Measurements from ENCODE around the gene PABPC1L.
"Not testable (repeated sequence)": the region's sequence is repeated elsewhere in the genome, so short reads cannot be mapped to it uniquely, and the experiment has no call there.

PABPC1L gene

DNA sequence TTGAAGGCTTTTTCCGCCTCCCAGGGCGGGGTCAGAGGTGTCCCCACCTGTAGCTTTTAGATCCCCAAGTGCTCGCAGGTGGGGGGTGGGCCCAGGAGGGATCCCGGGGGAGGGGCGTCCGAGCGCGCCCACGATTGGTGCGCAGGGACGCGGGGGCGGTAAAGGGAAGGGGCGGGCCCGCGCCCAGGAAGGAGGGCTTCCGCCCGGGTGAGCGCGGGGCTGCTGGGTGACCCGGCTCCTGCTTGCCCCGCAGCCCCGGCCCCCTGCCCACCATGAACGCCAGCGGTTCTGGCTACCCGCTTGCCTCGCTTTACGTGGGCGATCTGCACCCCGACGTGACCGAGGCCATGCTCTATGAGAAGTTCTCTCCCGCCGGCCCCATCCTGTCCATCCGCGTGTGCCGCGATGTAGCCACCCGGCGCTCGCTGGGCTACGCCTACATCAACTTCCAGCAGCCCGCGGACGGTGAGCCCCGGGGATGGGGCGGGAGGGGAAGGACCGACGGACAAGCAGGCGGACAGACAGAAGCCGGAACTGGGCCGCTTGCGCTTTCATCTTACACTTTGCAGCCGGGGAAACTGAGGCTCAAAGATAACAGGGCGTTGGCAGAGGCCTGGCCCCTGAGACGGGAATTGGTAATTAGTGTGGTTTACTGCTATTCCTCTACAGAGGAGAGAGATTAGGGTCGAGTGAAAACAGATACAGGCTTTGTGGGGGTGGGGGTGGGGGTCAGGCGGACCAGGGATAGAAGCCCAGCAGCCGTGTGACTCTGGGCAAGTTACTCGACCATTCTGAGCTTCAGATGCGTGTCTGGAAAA lies at the start of gene PABPC1L:
PABPC1L (plus strand) TSS at position 189 of the 818 bp plus-strand sequence; CDS start at position 273, 84 bp downstream.
- DNase-seq (ENCODE audit: low spot score), result no peak

GRCh38 chr20:44861531-44862006 lies 48.3 kb upstream of the PABPC1L start:
- DNase-seq (ENCODE audit: low spot score), result no peak

GRCh38 chr20:44862286-44862685 lies 47.6 kb upstream of the PABPC1L start:
- DNase-seq (ENCODE audit: low spot score), result no peak

- DNase-seq (ENCODE audit: low spot score), result not testable (repeated sequence)
These were observed 46.3 kb upstream of the PABPC1L start for GRCh38 chr20:44863365-44864084.

DNA sequence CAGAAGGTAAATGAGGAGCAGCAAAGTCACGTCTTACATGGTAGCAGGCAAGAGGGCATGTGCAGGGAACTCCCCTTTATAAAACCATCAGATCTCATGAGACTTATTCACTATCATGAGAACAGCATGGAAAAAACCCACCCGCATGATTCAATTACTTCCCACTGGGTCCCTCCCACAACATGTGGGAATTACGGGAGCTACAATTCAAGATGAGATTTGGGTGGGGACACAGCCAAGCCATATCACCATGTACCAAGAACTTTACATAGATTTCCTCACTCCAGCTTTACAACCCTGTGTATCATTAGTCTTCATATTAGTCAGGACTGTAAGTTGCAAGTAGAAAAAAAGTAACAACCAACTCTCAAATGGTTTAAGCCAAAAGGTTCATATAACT lies 45.4 kb upstream of the PABPC1L start:
- DNase-seq (ENCODE audit: low spot score), result not testable (repeated sequence)

DNA sequence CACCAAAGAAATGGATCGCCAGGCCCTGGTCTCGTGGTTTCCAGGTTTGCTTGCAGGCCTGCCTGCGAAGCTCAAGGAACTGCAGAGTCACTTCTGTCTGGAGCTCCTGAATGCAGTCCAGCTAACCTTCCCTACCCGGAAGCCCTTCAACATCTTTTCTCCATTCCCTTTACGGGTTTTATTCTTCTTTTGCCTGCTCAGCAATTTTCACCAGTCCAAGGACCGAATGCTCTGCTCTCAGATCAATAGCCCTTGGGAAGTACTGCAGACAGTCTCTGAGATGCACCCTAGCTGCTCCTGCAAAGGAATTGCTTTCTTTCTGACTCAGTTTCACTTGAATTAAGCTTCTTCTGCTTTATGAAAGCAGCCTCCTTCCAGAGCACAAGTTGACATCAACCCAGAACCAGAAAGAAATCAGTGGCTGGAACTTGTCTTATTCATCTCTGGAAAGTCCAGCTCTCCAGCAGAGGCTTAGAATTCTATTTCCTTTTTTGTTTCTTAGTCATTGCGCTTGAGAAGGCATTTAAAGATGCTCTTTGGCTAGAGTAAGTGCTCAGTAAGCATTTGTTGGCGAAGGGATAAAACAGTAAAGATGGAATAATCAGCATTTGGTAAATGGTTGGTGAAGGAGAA lies 43.0 kb upstream of the PABPC1L start:
- DNase-seq (ENCODE audit: low spot score), result no peak

DNA sequence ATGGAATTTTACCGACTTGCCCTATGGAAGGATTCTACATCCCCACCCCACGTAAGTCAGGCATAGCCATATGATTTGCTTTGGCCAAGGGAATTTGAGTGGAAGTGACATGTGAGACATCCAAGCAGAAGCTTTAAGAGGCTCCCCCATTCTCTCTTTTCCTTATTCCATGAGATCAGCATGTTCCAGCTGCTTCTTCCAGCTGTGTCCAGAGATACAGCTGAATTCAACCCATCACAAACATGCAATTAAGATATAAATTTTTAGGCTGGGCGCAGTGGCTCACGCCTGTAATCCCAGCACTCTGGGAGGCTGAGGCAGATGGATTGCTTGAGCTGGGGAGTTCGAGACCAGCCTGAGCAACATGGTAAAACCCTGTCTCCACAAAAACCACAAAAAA lies 40.4 kb upstream of the PABPC1L start:
- no peak for DNase-seq (ENCODE audit: low spot score)

- not testable (repeated sequence) for DNase-seq (ENCODE audit: low spot score)
These were observed 27.5 kb upstream of the PABPC1L start for GRCh38 chr20:44882360-44882759.

DNA sequence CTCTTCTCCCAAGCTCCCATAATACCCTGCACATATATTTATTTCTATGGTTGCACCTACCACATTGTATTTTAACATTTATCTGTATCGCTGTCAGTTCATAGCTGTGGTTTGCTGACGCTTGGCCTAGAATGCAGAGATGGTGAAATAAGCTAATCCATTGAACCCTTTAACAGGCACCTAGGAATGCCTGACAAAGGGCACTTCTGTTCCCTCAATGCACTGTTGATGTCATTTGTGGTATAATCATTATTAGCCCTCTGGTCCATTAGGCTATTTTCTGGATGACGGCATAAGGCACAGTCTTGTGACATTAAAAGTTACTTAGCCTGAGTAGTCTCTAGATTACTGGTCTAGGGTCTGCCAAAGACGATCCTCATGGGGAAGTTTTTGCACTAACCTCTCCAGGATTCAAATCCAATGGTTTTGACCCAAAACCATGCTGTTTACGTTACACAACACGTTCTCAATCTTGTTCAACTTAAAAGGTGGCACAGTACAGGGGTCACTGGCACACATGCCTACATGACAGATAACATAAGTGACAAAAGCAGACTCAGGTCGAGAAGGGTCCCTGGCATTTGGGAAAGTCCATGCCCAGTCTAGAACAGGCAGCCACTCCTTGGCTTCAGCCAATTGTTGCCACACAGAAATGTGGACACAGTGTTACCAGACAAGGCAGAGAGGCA lies 26.5 kb upstream of the PABPC1L start:
- no peak for DNase-seq (ENCODE audit: low spot score)

GRCh38 chr20:44884907-44885391 lies 24.9 kb upstream of the PABPC1L start:
- DNase-seq (ENCODE audit: low spot score), result no peak

DNA sequence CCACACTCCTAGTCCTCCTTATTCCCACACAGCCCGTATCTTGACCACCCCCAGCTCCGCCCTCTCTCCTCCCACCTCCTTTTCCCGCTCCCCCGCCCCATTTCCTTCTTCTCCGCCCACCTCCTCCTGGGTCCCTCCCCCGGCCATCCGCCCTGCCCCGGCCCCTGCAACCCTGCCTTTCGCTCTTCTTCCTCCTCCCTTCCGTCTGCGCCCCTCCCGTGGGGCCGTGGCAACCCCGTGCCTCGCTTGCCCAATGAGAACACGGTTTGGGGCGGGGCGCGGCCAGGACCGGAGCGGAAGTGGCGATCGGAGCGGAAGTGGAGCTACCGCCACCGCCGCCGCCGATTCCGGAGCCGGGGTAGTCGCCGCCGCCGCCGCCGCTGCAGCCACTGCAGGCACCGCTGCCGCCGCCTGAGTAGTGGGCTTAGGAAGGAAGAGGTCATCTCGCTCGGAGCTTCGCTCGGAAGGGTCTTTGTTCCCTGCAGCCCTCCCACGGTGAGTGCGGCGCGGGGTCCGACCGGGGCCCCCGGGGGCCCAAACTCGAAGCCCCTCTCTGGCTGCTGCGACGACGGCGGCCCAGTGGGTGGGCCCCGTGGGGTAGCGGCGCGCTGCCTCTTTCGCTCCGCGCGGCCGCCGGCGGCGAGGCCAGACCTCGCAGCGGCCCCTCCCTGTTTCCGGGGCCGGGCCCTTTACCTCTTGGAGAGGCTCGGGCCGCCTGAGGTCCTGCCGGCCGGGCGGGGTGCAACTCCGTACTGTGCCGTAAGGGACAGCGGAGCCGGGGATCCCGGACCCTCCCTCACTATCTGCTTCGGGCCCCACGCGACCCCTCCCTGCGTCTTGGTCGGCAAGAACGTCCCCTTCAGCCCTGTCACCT lies 24.2 kb upstream of the PABPC1L start, which contains the start of gene YWHAB:
YWHAB (plus strand) TSS at position 314 of the 874 bp plus-strand sequence. CDS start 15,829 bp downstream, outside the sequence.
- peak; percentile 94 for DNase-seq (ENCODE audit: low spot score)

DNA sequence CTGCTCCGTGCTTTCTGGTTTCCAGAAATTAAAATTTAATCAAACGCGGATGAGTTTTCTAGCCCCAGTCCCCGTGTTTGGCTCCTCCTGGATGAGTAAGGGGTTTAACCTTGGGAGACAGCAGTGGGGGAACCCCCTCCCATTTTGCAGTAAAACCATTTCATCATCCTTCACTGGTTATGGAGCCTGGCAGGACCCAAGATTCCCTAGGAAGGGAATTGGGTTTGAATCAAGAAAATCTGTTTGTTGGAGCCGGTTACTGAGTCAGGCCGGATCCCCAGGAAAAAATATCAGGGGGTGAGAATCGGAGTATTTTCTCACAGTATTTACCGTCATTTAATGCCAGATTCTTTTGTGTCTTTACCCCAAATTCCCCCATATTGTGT lies 23.6 kb upstream of the PABPC1L start:
- no peak for DNase-seq (ENCODE audit: low spot score)

DNA sequence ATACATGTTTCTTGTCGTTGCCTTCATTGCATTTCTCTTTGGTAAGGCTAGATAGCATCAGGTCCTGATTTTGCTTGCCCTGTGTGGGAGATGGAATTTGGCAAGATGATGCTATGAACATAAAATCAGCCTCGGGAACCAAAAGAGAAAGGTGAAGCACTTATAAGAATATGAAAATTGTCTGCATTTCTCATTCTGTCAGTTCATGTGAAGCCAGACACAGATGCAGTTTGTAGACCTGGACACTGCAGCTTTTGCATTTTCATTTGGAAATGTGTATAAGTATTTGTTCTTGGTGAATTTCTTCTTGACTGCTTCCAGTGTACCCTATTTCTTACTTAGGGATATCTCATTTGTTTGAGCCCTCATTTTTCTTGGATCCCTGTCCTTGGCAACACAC lies 23.0 kb upstream of the PABPC1L start:
- no peak for DNase-seq (ENCODE audit: low spot score)

DNA sequence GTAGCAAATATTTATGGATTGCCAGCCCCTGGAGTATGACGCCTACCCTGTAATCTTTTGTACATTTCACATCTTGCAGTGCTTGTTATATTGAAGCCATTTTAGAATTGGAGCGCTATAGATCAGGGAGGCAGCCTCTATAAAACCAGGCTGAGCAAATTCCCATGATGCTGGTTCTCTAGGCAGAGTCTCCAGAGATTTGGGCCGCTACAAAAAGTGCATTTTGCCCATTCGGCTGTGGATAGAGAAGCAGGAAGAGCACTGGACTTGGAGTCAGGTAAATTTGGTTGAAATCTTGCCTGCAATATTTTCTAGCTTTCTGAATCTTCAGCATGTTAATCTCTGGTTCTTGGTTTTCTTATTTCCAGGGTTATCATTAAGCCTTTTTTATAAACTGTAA lies 22.4 kb upstream of the PABPC1L start:
- DNase-seq (ENCODE audit: low spot score), result no peak

DNA sequence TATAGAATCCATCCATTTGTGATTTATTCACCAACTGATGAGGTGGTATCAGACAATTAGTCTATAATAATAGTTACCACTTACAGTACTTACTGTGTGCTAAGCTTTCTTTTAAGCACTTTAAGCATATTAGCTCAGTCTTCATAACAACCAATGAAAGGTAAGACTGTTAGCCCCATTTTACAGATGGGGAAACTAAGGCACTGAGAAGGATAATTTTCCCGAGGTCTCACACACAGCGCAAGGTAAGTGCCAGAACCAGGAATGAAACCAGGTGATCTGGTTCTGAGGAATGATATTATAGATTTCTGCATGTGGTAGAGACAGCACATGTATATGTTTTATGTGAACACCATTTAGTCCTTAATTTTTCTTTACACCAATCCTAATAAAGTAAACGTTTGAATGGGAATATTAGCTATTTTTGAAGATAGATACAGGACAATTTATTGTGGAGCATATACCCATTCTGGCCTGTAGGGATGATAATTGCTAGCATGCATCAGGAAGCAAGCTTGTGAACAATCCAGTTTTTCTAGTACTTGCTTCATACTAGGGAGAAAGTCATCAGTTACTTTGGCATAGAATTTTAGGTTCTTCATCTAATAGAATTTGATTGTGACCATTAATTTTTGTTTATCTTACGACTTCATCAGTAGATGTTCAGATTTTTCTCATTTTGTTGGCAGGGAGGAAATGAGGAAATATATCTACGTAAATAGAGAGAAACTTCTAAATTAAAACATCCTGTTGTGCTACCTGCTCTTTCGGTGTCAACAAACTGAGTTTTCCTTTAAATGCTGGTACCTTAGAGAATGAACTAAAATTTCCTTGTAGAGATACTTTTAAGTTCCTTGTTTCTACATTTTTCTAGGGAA lies 21.4 kb upstream of the PABPC1L start:
- no peak for DNase-seq (ENCODE audit: low spot score)

DNA sequence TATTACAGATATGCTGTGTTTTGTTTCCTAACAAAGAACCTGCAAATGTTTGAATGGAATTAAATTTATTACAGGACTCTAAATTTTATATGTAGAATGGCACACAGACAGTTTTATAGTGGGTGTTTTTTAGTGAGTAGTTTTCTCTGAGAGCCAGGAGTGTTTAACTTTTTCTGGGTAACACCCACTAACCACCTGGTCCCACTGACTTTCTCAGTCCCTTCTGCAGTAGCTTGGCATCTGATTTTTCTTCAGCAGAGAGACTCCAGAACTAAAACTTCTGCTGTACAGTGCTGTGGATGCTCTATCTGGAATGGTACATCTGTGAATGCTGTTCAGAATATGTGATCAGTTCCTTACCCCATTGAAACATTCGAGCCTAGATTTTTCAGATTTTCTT lies 18.0 kb upstream of the PABPC1L start:
- DNase-seq (ENCODE audit: low spot score), result no peak

GRCh38 chr20:44894959-44895358 lies 14.9 kb upstream of the PABPC1L start:
- no peak for DNase-seq (ENCODE audit: low spot score)

DNA sequence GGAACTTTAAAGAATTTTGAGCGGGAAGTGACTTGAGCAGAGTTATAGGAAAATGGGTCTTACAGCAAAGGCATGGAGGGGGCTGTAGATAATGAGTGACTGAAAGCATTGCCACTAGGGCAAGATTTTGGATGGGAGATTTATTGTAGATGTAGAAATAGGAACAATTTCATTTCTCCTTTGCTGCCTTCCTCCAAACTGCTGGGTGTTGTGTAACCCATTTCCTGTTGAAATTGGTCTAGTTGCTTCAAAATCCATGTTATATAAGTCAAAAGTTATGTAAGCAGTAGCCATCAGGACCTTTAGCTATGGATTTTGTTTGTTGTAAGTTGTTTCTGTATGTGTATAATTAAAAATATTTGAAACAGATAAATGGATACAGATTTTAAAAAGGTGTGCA lies 13.3 kb upstream of the PABPC1L start:
- no peak for DNase-seq (ENCODE audit: low spot score)

GRCh38 chr20:44897133-44897532 lies 12.7 kb upstream of the PABPC1L start:
- DNase-seq (ENCODE audit: low spot score), result no peak
